RKO (cell line): ENCODE measurements around the gene SPINK4.

ENCODE experiments used
- DNase-seq: peaks from one replicate; pipeline ENCODE4 v3.0.0-alpha.2; 2016; ENCODE audit warnings: low spot score

SPINK4 gene

DNA sequence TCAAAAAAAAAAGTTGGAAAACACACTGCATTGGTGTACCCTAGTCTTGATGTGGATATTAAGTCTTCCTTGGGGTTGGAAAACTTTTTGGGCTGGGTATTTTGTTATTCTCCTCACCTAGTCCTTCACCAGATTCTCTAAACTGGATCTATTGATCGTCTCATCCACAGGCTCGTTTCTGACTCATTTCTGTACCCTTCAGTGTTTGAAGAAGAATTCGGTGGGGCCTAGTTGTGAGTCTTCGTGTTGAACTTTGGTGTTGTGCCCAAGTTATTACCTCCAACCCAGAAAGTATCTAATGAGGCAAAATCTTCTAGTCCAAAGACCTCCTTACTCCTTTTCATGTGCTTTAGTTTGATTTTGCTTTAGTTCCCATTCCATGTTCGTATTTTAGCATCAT lies 51.9 kb downstream of the SPINK4 start:
- DNase-seq, result no peak

- no peak for DNase-seq
These were observed 53.8 kb downstream of the SPINK4 start for GRCh38 chr9:33293782-33294181.

DNA sequence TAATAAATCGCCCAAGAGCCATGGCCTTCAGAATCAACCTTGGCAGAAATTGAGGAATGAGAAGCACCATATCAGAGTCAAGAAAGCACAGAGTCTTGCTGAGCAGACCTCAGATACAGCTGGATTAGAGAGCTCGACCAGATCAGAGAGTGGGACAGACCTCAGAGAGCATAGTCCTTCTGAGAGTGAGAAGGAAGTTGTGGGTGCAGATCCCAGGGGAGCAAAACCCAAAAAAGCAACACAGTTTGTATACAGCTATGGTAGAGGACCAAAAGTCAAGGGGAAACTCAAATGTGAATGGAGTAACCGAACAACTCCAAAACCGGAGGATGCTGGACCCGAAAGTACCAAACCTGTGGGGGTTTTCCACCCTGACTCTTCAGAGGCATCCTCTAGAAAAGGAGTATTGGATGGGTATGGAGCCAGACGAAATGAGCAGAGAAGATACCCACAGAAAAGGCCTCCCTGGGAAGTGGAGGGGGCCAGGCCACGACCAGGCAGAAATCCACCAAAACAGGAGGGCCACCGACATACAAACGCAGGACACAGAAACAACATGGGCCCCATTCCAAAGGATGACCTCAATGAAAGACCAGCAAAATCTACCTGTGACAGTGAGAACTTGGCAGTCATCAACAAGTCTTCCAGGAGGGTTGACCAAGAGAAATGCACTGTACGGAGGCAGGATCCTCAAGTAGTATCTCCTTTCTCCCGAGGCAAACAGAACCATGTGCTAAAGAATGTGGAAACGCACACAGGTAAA lies 54.9 kb downstream of the SPINK4 start:
- no peak for DNase-seq

GRCh38 chr9:33295571-33295970 lies 55.6 kb downstream of the SPINK4 start:
- no peak for DNase-seq

DNA sequence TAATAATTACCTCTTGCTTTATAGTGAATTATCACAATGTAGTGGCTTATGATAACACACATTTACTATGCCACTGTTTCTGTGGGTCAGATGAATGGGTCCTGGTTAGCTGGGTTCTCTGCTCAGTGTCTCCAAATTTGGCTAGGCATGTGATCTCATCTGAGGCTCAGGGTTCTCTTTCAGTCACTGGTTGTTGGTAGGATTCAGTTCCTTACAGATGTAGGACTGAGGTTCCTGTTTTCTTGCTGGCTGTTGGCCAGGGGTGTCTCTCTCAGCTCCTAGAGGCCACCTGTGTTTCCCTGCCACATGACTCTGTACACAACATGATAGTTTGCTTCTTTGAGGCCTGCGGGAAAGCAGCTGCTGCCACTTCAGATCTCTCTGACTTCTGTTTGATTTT lies 57.5 kb downstream of the SPINK4 start:
- no peak for DNase-seq
